ENCODE measurements around the gene DNAJC30.
"Not testable (repeated sequence)": the region's sequence is repeated elsewhere in the genome, so short reads cannot be mapped to it uniquely, and the experiment has no call there.

DNAJC30 gene

GRCh38 chr7:73683056-73683787 is at the start of gene DNAJC30, which contains the start of gene BUD23:
Gene DNAJC30, minus strand, starts transcription at chr7:73683453. Its CDS starts 30 bp downstream, at chr7:73683423.
Gene BUD23, plus strand, starts transcription at chr7:73683597. Its CDS starts 29 bp downstream, at chr7:73683626.
- DNase-seq, result peak; percentile 88

GRCh38 chr7:73732397-73732796 is 49.1 kb upstream of the DNAJC30 start:
- no peak for DNase-seq

- no peak for DNase-seq
Observed at GRCh38 chr7:73730485-73730884, 47.2 kb upstream of the DNAJC30 start.

GRCh38 chr7:73728551-73728950 is 45.3 kb upstream of the DNAJC30 start:
- no peak for DNase-seq

DNA sequence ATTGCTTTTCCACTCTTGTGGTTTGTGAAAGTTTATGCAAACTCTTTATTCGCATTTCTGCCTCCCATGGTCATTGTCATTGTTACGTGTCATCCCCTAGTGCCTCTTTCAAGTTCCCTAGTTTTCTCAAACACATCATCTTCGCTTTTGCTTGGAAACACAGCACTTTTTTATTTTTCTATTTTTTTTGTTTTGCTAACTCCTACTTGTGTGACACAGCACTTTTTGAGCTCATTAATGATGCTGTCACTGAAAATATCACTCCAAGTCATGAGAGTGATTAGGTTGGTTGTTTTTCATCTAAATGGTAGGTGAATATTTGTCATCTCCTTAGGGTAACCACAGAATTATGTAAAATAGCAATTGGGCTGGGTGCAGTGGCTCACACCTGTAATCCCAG is 44.7 kb upstream of the DNAJC30 start:
- no peak for DNase-seq

- no peak for DNase-seq
Observed at GRCh38 chr7:73726083-73726466, 42.8 kb upstream of the DNAJC30 start.

- no peak for DNase-seq
Observed at GRCh38 chr7:73723813-73724212, 40.6 kb upstream of the DNAJC30 start.

- DNase-seq, result no peak
Observed at GRCh38 chr7:73722785-73723184, 39.5 kb upstream of the DNAJC30 start.

DNA sequence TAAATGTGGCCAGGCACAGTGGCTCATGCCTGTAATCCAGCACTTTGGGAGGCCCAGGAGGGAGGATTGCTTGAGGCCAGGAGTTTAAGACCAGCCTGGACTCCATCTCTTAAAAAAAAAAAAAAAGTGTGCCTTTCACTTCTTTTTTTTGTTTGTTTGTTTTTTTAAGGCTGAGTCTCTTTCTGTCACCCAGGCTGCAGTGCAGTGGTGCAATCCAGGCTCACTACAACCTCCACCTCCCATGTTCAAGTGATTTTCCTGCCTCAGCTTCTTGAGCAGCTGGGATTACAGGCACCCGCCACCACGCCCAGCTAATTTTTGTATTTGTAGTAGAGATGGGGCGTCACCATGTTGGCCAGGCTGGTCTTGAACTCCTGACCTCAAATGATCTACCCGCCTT is 38.9 kb upstream of the DNAJC30 start:
- not testable (repeated sequence) for DNase-seq

DNA sequence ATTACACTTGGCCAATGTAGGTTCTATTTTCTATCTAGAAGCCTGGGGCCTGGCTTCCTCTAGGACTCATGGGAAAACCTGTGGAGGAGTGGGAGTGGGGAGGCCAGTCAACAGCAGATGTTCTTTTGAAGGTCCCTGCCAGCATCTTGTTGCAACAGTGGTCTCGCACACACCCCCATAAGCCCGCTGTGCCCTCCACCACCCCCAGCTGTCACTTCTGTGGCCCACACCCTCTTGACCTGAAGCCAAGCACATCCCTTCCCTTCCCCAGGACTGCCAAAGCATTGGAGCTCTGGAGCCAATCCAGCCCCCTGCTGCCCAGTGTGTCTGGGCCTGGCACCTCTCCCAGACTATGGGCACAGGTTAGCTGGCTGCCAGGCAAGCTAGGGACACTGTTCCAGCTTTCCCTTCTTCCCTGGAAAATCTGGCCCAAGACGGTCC is 38.1 kb upstream of the DNAJC30 start:
- DNase-seq, result no peak

DNA sequence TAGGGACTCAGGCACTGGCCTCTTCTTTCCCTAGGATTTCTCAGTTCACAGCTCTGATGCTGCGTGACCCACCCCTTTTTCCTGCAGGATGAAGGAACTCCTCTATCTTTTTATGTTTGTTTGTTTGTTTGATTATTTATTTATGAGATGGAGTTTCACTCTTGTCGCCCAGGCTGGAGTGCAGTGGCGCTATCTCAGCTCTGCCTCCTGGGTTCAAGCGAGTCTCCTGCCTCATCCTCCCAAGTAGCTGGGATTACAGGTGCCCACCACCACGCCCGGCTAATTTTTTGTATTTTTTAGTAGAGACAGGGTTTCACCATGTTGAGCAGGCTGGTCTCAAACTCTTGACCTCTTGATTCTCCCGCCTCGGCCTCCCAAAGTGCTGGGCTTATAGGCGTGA is 37.2 kb upstream of the DNAJC30 start:
- not testable (repeated sequence) for DNase-seq

- DNase-seq, result no peak
Observed at GRCh38 chr7:73719806-73720169, 36.5 kb upstream of the DNAJC30 start.

GRCh38 chr7:73718905-73719805 is 35.9 kb upstream of the DNAJC30 start, which contains the start of gene STX1A:
Gene STX1A, minus strand, starts transcription at chr7:73719669. Its CDS starts 38 bp downstream, at chr7:73719631.
- DNase-seq, result peak; percentile 63

GRCh38 chr7:73718438-73718881 is 35.2 kb upstream of the DNAJC30 start:
- DNase-seq, result no peak

DNA sequence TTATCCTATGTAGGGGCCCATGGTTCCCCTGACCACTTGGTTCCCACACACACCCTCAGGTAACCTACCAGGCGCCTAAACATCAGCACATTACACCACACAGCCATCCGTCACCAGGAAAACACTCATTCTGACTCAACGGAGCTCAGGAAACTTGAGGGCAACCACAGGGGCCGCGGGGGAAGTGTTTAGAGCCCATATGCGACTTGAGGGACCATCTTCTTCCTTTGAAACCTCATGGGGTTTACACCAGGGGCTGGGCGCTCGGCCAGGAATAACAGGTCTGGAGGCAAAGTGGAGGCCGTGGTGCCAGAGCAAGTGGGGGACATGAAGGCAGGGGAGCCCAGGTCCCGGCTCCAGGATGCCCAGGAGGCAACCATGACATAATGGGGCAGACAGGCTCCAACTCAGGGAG is 34.7 kb upstream of the DNAJC30 start:
- DNase-seq, result peak; percentile 61

DNA sequence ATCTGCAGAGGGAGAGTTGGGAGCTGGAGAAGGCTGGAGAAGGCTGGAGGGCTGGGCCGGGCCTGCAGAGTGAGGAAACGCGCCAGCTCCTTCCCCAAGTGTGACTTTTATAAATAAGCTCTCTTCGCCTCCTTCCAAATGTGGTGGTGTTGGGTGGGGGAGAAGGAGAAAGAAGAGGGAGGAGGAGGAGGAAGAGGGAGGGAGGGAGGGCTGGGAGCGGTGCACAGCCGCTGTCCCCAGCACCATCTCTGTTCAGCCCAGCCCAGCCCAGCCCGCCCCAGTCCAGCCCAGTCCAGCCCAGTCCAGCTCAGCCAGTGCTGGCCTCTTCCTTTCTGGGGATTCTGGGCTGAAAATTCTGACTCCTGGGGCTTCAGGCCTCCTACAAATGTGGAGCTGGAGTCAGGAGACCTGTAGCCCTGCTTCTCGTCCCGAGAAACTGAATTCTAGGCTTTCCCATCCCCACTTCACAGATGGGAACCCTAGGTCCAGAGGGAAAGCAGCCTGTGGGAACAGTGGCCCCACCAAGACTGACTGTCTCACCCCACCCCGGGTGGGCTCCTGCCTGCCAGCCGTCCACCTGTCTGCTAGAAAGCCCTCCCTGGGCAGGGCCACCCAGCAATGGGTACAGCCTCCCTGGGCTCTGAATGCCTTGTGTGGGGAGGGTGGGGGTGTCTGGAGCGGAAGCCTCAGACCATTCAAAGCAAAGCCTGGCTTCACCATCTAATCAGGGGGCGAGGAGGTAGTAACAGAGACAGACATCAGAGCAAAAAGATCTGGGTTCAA is 34.0 kb upstream of the DNAJC30 start:
- DNase-seq, result no peak

- DNase-seq, result no peak
Observed at GRCh38 chr7:73716318-73716890, 33.2 kb upstream of the DNAJC30 start.

- DNase-seq, result peak; percentile 97
Observed at GRCh38 chr7:73715648-73716317, 32.5 kb upstream of the DNAJC30 start.

DNA sequence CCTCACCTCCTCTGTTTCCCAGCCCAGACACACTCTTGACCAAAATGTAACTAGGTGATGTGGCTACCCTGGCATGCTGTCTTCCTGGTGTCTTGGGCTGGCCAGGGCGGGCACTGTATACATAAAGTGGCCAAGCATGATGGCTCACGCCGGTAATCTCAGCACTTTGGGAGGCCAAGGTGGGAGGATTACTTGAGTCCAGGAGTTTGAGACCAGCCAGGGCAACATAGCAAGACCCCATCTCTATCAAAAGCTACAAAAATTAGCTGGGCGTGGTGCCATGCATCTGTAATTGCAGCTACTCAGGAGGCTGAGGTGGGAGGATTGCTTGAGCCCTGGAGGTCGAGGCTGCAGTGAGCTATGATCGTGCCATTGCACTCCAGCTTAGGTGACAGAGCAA is 30.1 kb upstream of the DNAJC30 start:
- not testable (repeated sequence) for DNase-seq

- no peak for DNase-seq
Observed at GRCh38 chr7:73712773-73713172, 29.5 kb upstream of the DNAJC30 start.

- no peak for DNase-seq
Observed at GRCh38 chr7:73708961-73709549, 25.8 kb upstream of the DNAJC30 start.

Measured in amniotic stem cell (primary cell).